ENCODE data around the gene CHRNE. TPM values are rescaled to one million over a fixed set of nuclear protein-coding genes. Genes with fewer than 3 reads are reported as not detected.
"Not testable (repeated sequence)": the region's sequence is repeated elsewhere in the genome, so short reads cannot be mapped to it uniquely, and the experiment has no call there.

Gene CHRNE
- total RNA-seq, 5 donors from 2014 or later (not counting 1 experiment from before 2014, with no cell fraction given), result 0.73 to 3.5 (median 1.3) TPM

DNA sequence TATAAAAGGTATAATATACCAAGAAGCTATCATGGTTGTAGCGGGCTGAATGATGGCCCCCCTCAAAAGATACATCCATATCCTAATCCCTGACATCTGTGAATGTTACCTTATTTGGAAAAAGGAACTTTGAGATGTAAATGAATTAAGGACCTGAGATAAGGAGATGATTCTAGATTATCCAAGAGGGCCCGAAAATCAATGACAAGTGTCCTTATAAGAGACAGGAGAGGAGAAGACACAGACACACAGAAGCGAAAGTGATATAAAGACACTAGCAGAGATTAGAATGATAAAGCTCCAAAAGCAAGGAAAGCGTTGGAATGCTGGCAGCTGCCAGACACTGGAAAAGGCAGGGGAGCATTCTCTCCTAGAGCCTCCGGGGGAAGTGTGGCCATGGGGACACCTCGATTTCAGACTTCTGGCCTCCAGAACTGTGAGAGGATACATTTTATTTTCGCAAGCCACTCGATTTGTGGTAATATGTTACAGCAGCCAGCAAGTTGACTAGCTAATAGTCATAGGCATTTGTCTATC, 16.7 kb upstream of the CHRNE start:
- Mint-ChIP-seq H3K36me3 (no peaks in the 10 kb centered on the region), H3K4me1 (no peaks in the 10 kb centered on the region), H3K27ac (no peak overlapping the region), H3K9me3 (no peaks in the 10 kb centered on the region), H3K4me3 (no peak overlapping the region), H3K27me3 (no peaks in the 10 kb centered on the region)
- Histone ChIP-seq H3K4me3 (ENCODE audit: control insufficient read depth in 1 of 2, extremely low read depth in 1 of 2, low read length in 1 of 2) (no peak overlapping the region), H3K4me1 (ENCODE audit: control insufficient read depth in 1 of 2, extremely low read depth in 1 of 2, insufficient read depth in 2 of 2, low read length in 2 of 2) (no peaks in the 10 kb centered on the region), H3K27me3 (replicated peaks in 1 of 2; ENCODE audit: control insufficient read depth in 2 of 2, extremely low read depth in 1 of 2, insufficient read depth in 2 of 2, low read length in 1 of 2) (no peaks in the 10 kb centered on the region), H3K36me3 (ENCODE audit: control insufficient read depth in 2 of 2, extremely low read depth in 1 of 2, insufficient read depth in 1 of 2, low read length in 1 of 2) (no peaks in the 10 kb centered on the region), H3K9me3 (no peaks in the 10 kb centered on the region), H3K27ac (ENCODE audit: low read length) (no peak overlapping the region)
- 98% methylated on average over 5 of the region's 8 CpGs for WGBS (ENCODE audit: insufficient coverage)
- ChIA-PET POLR2A (interaction anchor here (0.5 to 0.6 kb wide), 2 partner anchors 622 to 868 kb away, joined by 3 read pairs; no protein-coding TSS in a partner anchor), CTCF (interaction anchor here in 1 of 2 donors (0.7 kb wide), 1 partner anchor 139 kb away, joined by 3 read pairs; no protein-coding TSS in a partner anchor)
- no peak for ATAC-seq (replicated peaks in 1 of 4)
- DNase-seq, result no peak

DNA sequence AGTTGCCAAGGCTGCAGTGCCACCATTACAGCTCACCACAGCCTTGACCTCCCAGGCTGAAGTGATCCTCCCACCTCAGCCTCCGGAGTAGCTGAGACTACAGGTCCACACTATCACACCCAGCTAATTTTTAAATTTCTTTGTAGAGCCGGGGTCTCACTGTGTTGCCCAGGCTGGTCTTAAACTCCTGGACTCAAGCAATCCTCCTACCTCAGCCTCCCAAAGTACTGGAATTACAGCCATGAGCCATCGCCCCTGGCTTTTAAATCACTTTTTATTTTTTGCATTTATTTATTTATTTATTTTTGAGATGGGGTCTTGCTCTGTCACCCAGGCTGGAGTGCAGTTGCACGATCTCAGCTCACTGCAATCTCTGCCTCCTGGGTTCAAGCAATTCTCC, 11.7 kb upstream of the CHRNE start:
- H3K9me3 ChIP-seq, H3K4me1 Mint-ChIP-seq: not testable (repeated sequence)

DNA sequence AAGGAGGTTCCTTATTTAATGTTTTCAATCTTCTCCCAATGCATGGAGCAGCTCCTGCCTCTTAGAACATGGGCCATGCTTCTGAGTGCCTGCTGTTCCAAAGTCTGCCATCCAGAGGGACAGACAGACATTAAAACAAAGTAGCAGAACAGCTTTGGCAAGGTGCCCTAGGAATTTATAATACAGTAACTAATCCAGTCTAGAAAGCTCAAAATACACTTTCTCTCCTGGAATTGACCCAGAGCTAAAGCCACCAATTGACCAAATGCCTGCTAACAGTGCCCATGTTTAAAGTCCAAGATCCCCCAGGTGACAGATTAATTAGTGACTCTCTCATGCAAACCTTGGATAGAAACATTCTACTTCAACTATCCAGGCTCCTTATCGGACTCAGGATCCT, 11.1 kb upstream of the CHRNE start:
- DNase-seq (no peak), ATAC-seq (replicated peaks in 1 of 4) (no peak)
- no peak overlapping the region for H3K4me3 ChIP-seq (ENCODE audit: control insufficient read depth in 1 of 2, extremely low read depth in 1 of 2, low read length in 1 of 2)
- H3K27ac ChIP-seq (ENCODE audit: low read length), result no peak overlapping the region
- Mint-ChIP-seq H3K27ac (no peak overlapping the region), H3K4me1 (no peaks in the 10 kb centered on the region), H3K27me3 (no peaks in the 10 kb centered on the region), H3K36me3 (no peaks in the 10 kb centered on the region), H3K9me3 (no peaks in the 10 kb centered on the region), H3K4me3 (no peak overlapping the region)
- H3K9me3 ChIP-seq, result no peaks in the 10 kb centered on the region
- H3K36me3 ChIP-seq (ENCODE audit: control insufficient read depth in 2 of 2, extremely low read depth in 1 of 2, insufficient read depth in 1 of 2, low read length in 1 of 2), result no peaks in the 10 kb centered on the region
- no CpG with 5 or more reads among the region's 1 CpG for WGBS (ENCODE audit: insufficient coverage)
- H3K27me3 ChIP-seq (replicated peaks in 1 of 2; ENCODE audit: control insufficient read depth in 2 of 2, extremely low read depth in 1 of 2, insufficient read depth in 2 of 2, low read length in 1 of 2), result no peaks in the 10 kb centered on the region
- ChIA-PET CTCF (interaction anchor here in 1 of 2 donors (0.6 kb wide), 1 partner anchor 400 kb away, joined by 4 read pairs; no protein-coding TSS in a partner anchor), POLR2A (no interaction called here)
- peaks cover 2 to 10% of the 10 kb centered on the region in 2 experiments for H3K4me1 ChIP-seq (ENCODE audit: control insufficient read depth in 1 of 2, extremely low read depth in 1 of 2, insufficient read depth in 2 of 2, low read length in 2 of 2)

More for the DNA sequence above, 11.7 kb upstream of the CHRNE start:
- DNase-seq; H3K4me1 ChIP-seq (ENCODE audit: control insufficient read depth in 1 of 2, extremely low read depth in 1 of 2, insufficient read depth in 2 of 2, low read length in 2 of 2); CTCF ChIA-PET; H3K4me3 Mint-ChIP-seq; H3K27ac Mint-ChIP-seq; H3K27me3 Mint-ChIP-seq; H3K36me3 ChIP-seq (ENCODE audit: control insufficient read depth in 2 of 2, extremely low read depth in 1 of 2, insufficient read depth in 1 of 2, low read length in 1 of 2); H3K27me3 ChIP-seq (replicated peaks in 1 of 2; ENCODE audit: control insufficient read depth in 2 of 2, extremely low read depth in 1 of 2, insufficient read depth in 2 of 2, low read length in 1 of 2); ATAC-seq (replicated peaks in 1 of 4); H3K36me3 Mint-ChIP-seq; H3K9me3 Mint-ChIP-seq; H3K4me3 ChIP-seq (ENCODE audit: control insufficient read depth in 1 of 2, extremely low read depth in 1 of 2, low read length in 1 of 2); H3K27ac ChIP-seq (ENCODE audit: low read length): not testable (repeated sequence)
- POLR2A ChIA-PET, result interaction anchor here in 1 of 2 donors (0.5 kb wide), 1 partner anchor 9 kb away, joined by 10 read pairs; no protein-coding TSS in a partner anchor
- 100% methylated on average over 1 of the region's 4 CpGs for WGBS (ENCODE audit: insufficient coverage)

- POLR2A ChIA-PET, result interaction anchor here in 1 of 2 donors (0.6 to 0.7 kb wide), 2 partner anchors 59 to 100 kb away, joined by 4 read pairs; partner anchors contain the start of gene SPAG7
- ATAC-seq (replicated peaks in 1 of 4) (peak; percentile 80 to 94 (median 90)), DNase-seq (peak; percentile 48 to 80 (median 64))
- WGBS (ENCODE audit: insufficient coverage), result 36% methylated on average over 12 of the region's 20 CpGs
- no peak overlapping the region for H3K27ac Mint-ChIP-seq
- no peaks in the 10 kb centered on the region for H3K36me3 ChIP-seq (ENCODE audit: control insufficient read depth in 2 of 2, extremely low read depth in 1 of 2, insufficient read depth in 1 of 2, low read length in 1 of 2)
- H3K9me3 Mint-ChIP-seq, result no peaks in the 10 kb centered on the region
- no peaks in the 10 kb centered on the region for H3K27me3 ChIP-seq (replicated peaks in 1 of 2; ENCODE audit: control insufficient read depth in 2 of 2, extremely low read depth in 1 of 2, insufficient read depth in 2 of 2, low read length in 1 of 2)
- H3K4me1 ChIP-seq (ENCODE audit: control insufficient read depth in 1 of 2, extremely low read depth in 1 of 2, insufficient read depth in 2 of 2, low read length in 2 of 2), result peaks cover 6 to 23% of the 10 kb centered on the region in 2 experiments
- H3K4me1 Mint-ChIP-seq, result no peaks in the 10 kb centered on the region
- no peaks in the 10 kb centered on the region for H3K9me3 ChIP-seq
- H3K4me3 Mint-ChIP-seq, result no peak overlapping the region
- H3K36me3 Mint-ChIP-seq, result no peaks in the 10 kb centered on the region
- no peaks in the 10 kb centered on the region for H3K27me3 Mint-ChIP-seq
- H3K4me3 ChIP-seq (ENCODE audit: control insufficient read depth in 1 of 2, extremely low read depth in 1 of 2, low read length in 1 of 2), result no peak overlapping the region
- CTCF ChIA-PET, result interaction anchor here (0.5 to 1.8 kb wide), 9 partner anchors 11 to 153 kb away, joined by 3 to 15 read pairs (median 3); partner anchors contain the start of genes RNF167 (in 1 of the 2), SLC25A11 (in 1 of the 2) and SPAG7 (in 1 of the 2)
- H3K27ac ChIP-seq (ENCODE audit: low read length), result peak overlapping the region; percentile 3
These were observed 6.0 kb upstream of the CHRNE start for GRCh38 chr17:4908711-4909496.

DNA sequence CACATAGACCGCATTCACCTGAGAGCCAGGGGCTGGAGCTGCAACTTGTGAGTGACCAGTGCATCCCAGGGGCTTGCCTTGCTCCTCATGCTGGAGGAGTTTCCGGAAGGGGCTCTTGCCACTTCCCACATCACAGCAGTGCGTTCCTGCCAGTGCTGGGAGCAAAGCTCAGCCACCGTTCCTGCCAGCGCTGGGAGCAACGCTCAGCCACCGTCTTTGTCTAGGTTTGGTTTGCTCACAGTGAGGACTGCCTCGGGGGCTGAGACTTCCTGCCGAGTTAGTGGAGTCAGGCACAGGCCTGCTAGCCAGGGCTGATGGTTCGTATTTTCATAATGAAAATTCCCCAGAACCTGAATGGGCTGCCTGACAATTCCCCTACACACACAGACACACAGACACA, 5.4 kb upstream of the CHRNE start:
- no peak overlapping the region for H3K4me3 ChIP-seq (ENCODE audit: control insufficient read depth in 1 of 2, extremely low read depth in 1 of 2, low read length in 1 of 2)
- CTCF ChIA-PET, result interaction anchor here in 1 of 2 donors (0.6 to 1.8 kb wide), 3 partner anchors 59 to 146 kb away, joined by 3 to 15 read pairs (median 4); partner anchors contain the start of gene SPAG7
- H3K27me3 ChIP-seq (replicated peaks in 1 of 2; ENCODE audit: control insufficient read depth in 2 of 2, extremely low read depth in 1 of 2, insufficient read depth in 2 of 2, low read length in 1 of 2), result no peaks in the 10 kb centered on the region
- 56% methylated on average over 7 of the region's 10 CpGs for WGBS (ENCODE audit: insufficient coverage)
- no peaks in the 10 kb centered on the region for H3K36me3 ChIP-seq (ENCODE audit: control insufficient read depth in 2 of 2, extremely low read depth in 1 of 2, insufficient read depth in 1 of 2, low read length in 1 of 2)
- DNase-seq, result no peak
- H3K9me3 ChIP-seq, result no peaks in the 10 kb centered on the region
- Mint-ChIP-seq H3K27me3 (no peaks in the 10 kb centered on the region), H3K36me3 (no peaks in the 10 kb centered on the region), H3K9me3 (no peaks in the 10 kb centered on the region), H3K27ac (no peak overlapping the region), H3K4me1 (peaks cover 4 to 6% (median 4%) of the 10 kb centered on the region in 3 donors), H3K4me3 (no peak overlapping the region)
- peak; percentile 24 to 58 (median 41) for ATAC-seq (replicated peaks in 1 of 4)
- no peak overlapping the region for H3K27ac ChIP-seq (ENCODE audit: low read length)
- H3K4me1 ChIP-seq (ENCODE audit: control insufficient read depth in 1 of 2, extremely low read depth in 1 of 2, insufficient read depth in 2 of 2, low read length in 2 of 2), result peaks cover 8 to 29% of the 10 kb centered on the region in 2 experiments
- POLR2A ChIA-PET, result interaction anchor here in 1 of 2 donors (0.6 kb wide), 1 partner anchor 59 kb away, joined by 4 read pairs; the partner anchor contains the start of gene SPAG7

GRCh38 chr17:4906642-4907041, 3.7 kb upstream of the CHRNE start:
- H3K9me3 Mint-ChIP-seq; H3K27ac Mint-ChIP-seq; H3K36me3 Mint-ChIP-seq; H3K9me3 ChIP-seq; CTCF ChIA-PET; H3K4me3 ChIP-seq (ENCODE audit: control insufficient read depth in 1 of 2, extremely low read depth in 1 of 2, low read length in 1 of 2); H3K27me3 Mint-ChIP-seq; POLR2A ChIA-PET; H3K27ac ChIP-seq (ENCODE audit: low read length); ATAC-seq (replicated peaks in 1 of 4); H3K36me3 ChIP-seq (ENCODE audit: control insufficient read depth in 2 of 2, extremely low read depth in 1 of 2, insufficient read depth in 1 of 2, low read length in 1 of 2); H3K27me3 ChIP-seq (replicated peaks in 1 of 2; ENCODE audit: control insufficient read depth in 2 of 2, extremely low read depth in 1 of 2, insufficient read depth in 2 of 2, low read length in 1 of 2); DNase-seq; H3K4me3 Mint-ChIP-seq: not testable (repeated sequence)
- H3K4me1 Mint-ChIP-seq, result peaks cover 17 to 20% (median 18%) of the 10 kb centered on the region in 3 donors
- H3K4me1 ChIP-seq (ENCODE audit: control insufficient read depth in 1 of 2, extremely low read depth in 1 of 2, insufficient read depth in 2 of 2, low read length in 2 of 2), result peaks cover 10 to 45% of the 10 kb centered on the region in 2 experiments

Measured in T-cell (primary cell).